Endothelial cell of umbilical vein (primary cell): ENCODE data around the gene PCNX1. TPM values are rescaled to one million over a fixed set of nuclear protein-coding genes. Genes with fewer than 3 reads are reported as not detected.

ENCODE experiments used
- BruUV-seq: library from RNA; stranded (reverse); fragments of 400-500 nt; replicated peaks from 2 replicates; lab custom pipeline; 2021; lab: Mats Ljungman, UMichigan
- CTCF ChIA-PET: fragments of 300-600, 350-600 bp; sonication (Branson Sonifier 250); formaldehyde crosslinking; loops from one replicate; lab custom pipeline; 2021; ENCODE audit warnings: antibody characterized with exemption, inconsistent platforms; lab: Charles Lee
- POLR2A ChIA-PET: fragments of 300-600, 350-600 bp; sonication (Branson Sonifier 250); formaldehyde crosslinking; loops from one replicate; lab custom pipeline; 2021; ENCODE audit warnings: antibody characterized with exemption, inconsistent platforms; lab: Charles Lee
- DNase-seq: peaks from one replicate; pipeline ENCODE4 v3.0.0-alpha.2; 2011; ENCODE audit warnings: low read depth, low spot score
- FAIRE-seq: peaks from 2 replicates; lab custom pipeline; 2011; peaks lifted over from hg19 to GRCh38; lab: Jason Lieb, UNC
- H2AFZ ChIP-seq: 2 replicates; pipeline ENCODE4 v1.6.0; 2012; ENCODE audit warnings: low read depth, low read length, control low read depth, inconsistent platforms
- H3K27ac ChIP-seq: 2 replicates; pipeline ENCODE4 v1.5.1; 2011; ENCODE audit warnings: low read depth, mild to moderate bottlenecking, control low read depth, low read length, moderate library complexity; ENCODE audit not compliant: insufficient read depth
- H3K27me3 ChIP-seq, 2 experiments: 2 replicates each; pipeline versions ENCODE4 v1.6.0 to v1.6.1; 2011; ENCODE audit warnings: low read length in 2 of 2, mixed read lengths in 1 of 2; ENCODE audit not compliant: control insufficient read depth in 2 of 2, insufficient read depth in 2 of 2
- H3K36me3 ChIP-seq, 2 experiments: 2 replicates in 1 of 2; 3 replicates in 1 of 2; pipeline ENCODE4 v1.5.1; 2011; ENCODE audit warnings: low read length in 2 of 2, mild to moderate bottlenecking in 1 of 2, moderate library complexity in 1 of 2; ENCODE audit not compliant: control insufficient read depth in 2 of 2, insufficient read depth in 2 of 2; ENCODE audit errors: extremely low read depth in 1 of 2
- H3K4me1 ChIP-seq: 3 replicates; pipeline ENCODE4 v1.5.1; 2011; ENCODE audit warnings: mild to moderate bottlenecking, low read length; ENCODE audit not compliant: control insufficient read depth, insufficient read depth; ENCODE audit errors: extremely low read depth
- H3K4me2 ChIP-seq: 2 replicates; pipeline ENCODE4 v1.6.1; 2011; ENCODE audit warnings: low read length, control low read depth, mixed read lengths; ENCODE audit not compliant: insufficient read depth
- H3K4me3 ChIP-seq, 3 experiments: fragments of 200-600 bp in 1 of 3; sonication (generic), shearing (Covaris generic) in 1 of 3; replicated peaks in 1 of 3; 2 replicates each; pipeline ENCODE4 v1.5.1; 2011 to 2016; ENCODE audit warnings: control low read depth in 3 of 3, low read length in 3 of 3, mild to moderate bottlenecking in 2 of 3, inconsistent platforms in 1 of 3, low read depth in 1 of 3, moderate library complexity in 1 of 3; ENCODE audit not compliant: insufficient read depth in 1 of 3
- H3K79me2 ChIP-seq: 2 replicates; pipeline ENCODE4 v1.6.0; 2012; ENCODE audit warnings: low read length, inconsistent platforms; ENCODE audit not compliant: control insufficient read depth, insufficient read depth
- H3K9ac ChIP-seq: replicated peaks from 2 replicates; pipeline ENCODE3; 2011; ENCODE audit warnings: low read length, control low read depth; ENCODE audit not compliant: insufficient read depth; ENCODE audit errors: extremely low read depth
- H3K9me1 ChIP-seq: replicated peaks from 3 replicates; pipeline ENCODE4 v1.6.0; 2011; ENCODE audit warnings: mild to moderate bottlenecking, low read length; ENCODE audit not compliant: control insufficient read depth, insufficient read depth; ENCODE audit errors: extremely low read depth
- H3K9me3 ChIP-seq: replicated peaks from 2 replicates; pipeline ENCODE4 v1.5.1; 2012; ENCODE audit warnings: low read length, inconsistent platforms; ENCODE audit not compliant: control insufficient read depth, insufficient read depth
- H4K20me1 ChIP-seq: replicated peaks from 2 replicates; pipeline ENCODE3; 2011; ENCODE audit warnings: mild to moderate bottlenecking, low read length; ENCODE audit not compliant: control insufficient read depth, insufficient read depth; ENCODE audit errors: extremely low read depth
- CTCF ChIP-seq, 2 donors: IDR thresholded peaks; 1 replicate in 1 of 2; 2 replicates in 1 of 2; pipeline ENCODE4 v1.5.1; 2011; ENCODE audit warnings: low read length in 2 of 2, mild to moderate bottlenecking in 2 of 2, moderate library complexity in 2 of 2, control low read depth in 1 of 2, inconsistent platforms in 1 of 2, low read depth in 1 of 2; ENCODE audit not compliant: insufficient read depth in 1 of 2; ENCODE audit errors: extremely low read depth in 1 of 2
- FOS ChIP-seq: IDR thresholded peaks from 2 replicates; pipeline ENCODE4 v1.6.1; 2011; ENCODE audit warnings: mild to moderate bottlenecking, low read length, moderate library complexity, borderline replicate concordance; ENCODE audit not compliant: insufficient read depth
- GATA2 ChIP-seq: IDR thresholded peaks from 2 replicates; pipeline ENCODE4 v1.7.0; 2011; ENCODE audit warnings: low read depth, mild to moderate bottlenecking, moderate library complexity, mixed read lengths, low read length; ENCODE audit not compliant: insufficient read length, insufficient read depth
- MAX ChIP-seq: IDR thresholded peaks from 2 replicates; pipeline ENCODE4 v1.6.1; 2011; ENCODE audit not compliant: insufficient read depth, insufficient read length
- dilution Hi-C: fragments of 300-500 bp; cut with MboI; formaldehyde crosslinking; loops from one replicate; pipeline ENCODE4 v1.15.0; 2019; ENCODE audit warnings: low sequenced_read_pairs; ENCODE audit not compliant: extremely low pct_ligation_motif_present
- intact Hi-C: fragments of 100-400 bp; cut with micrococcal nuclease; formaldehyde crosslinking; loops from one replicate; pipeline ENCODE4 v1.10.0; 2022
- polyA plus RNA-seq, 4 experiments: library from polyadenylated mRNA; depleted of rRNA in 3 of 4; stranded (reverse) in 3 of 4; unstranded in 1 of 4; fragments of >200 nt; gene quantifications; 2 replicates each; pipeline versions ENCODE4 v1.2.1 to v1.2.3, GENCODE V29; 2011 to 2012; ENCODE audit warnings: missing spikeins in 1 of 4
- total RNA-seq: library from RNA; stranded (reverse); gene quantifications from 2 replicates; pipeline ENCODE4 v1.2.3, GENCODE V29; 2021

The PCNX1 gene
- total and polyA plus RNA-seq, 2 donors (not counting 3 experiments of a cell fraction or from before 2014, with no cell fraction given), result 21.4 to 40.5 TPM

GRCh38 chr14:71142375-71143038, 235.2 kb downstream of the PCNX1 start:
- no TSS peak for BruUV-seq
- Histone ChIP-seq H3K4me1 (peaks cover 15% of the 10 kb centered on the region), H3K36me3 (no peaks in the 10 kb centered on the region), H3K9me1 (no peaks in the 10 kb centered on the region), H3K9me3 (no peaks in the 10 kb centered on the region), H3K27ac (peak overlapping the region; percentile 44), H3K27me3 (no peaks in the 10 kb centered on the region), H3K4me3 (no peak overlapping the region), H2AFZ (no peak overlapping the region), H3K9ac (no peak overlapping the region), H4K20me1 (no peaks in the 10 kb centered on the region), H3K79me2 (no peaks in the 10 kb centered on the region), H3K4me2 (no peak overlapping the region)
- dilution Hi-C loops, result no loop called here
- POLR2A ChIA-PET, result interaction anchor here (0.6 kb wide), 1 partner anchor 261 kb away, joined by 11 read pairs; no protein-coding TSS in a partner anchor
- peak; percentile 26 for FAIRE-seq
- DNase-seq, result peak; percentile 27
- CTCF ChIA-PET, result interaction anchor here (1.0 to 5.0 kb wide), 11 partner anchors 9 to 713 kb away, joined by 3 to 51 read pairs (median 4); no protein-coding TSS in a partner anchor
- TF ChIP-seq GATA2 (peak; percentile 44), FOS (peak; percentile 57), CTCF (IDR thresholded peaks at IDR 0.05; ENCODE audit: extremely low read depth in 1 of 2, insufficient read depth in 1 of 2, low read depth in 1 of 2, low read length in 2 of 2) (no peak), MAX (no peak)
- intact Hi-C loops, result no loop called here
